Breast epithelium (tissue), 4 donors: ENCODE data around the gene COL25A1. TPM values are rescaled to one million over a fixed set of nuclear protein-coding genes. Genes with fewer than 3 reads are reported as not detected.

Experiments
- DNase-seq, 2 donors: peaks; one replicate each; pipeline ENCODE4 v3.0.0-alpha.2; 2019; ENCODE audit warnings: low spot score in 2 of 2
- H3K27ac ChIP-seq, 2 donors: fragments of 200-600 bp; sonication (generic) in 1 of 2; one replicate each; pipeline ENCODE4 v1.5.1; 2016 to 2019; ENCODE audit warnings: mild to moderate bottlenecking in 1 of 2
- H3K27me3 ChIP-seq, 2 donors: fragments of 200-600 bp; sonication (generic) in 1 of 2; one replicate each; pipeline versions ENCODE4 v1.5.1 to v1.6.0; 2017 to 2019; ENCODE audit warnings: control low read depth in 1 of 2, mild to moderate bottlenecking in 1 of 2
- H3K36me3 ChIP-seq: fragments of 200-600 bp; one replicate; pipeline ENCODE4 v1.5.1; 2019
- H3K4me1 ChIP-seq, 2 donors: fragments of 200-600 bp; sonication (generic); one replicate each; pipeline ENCODE4 v1.5.1; 2016 to 2019; ENCODE audit warnings: control low read depth in 1 of 2
- H3K4me3 ChIP-seq, 3 donors: fragments of 200-600 bp; sonication (generic); 1 replicate in 2 of 3; 2 replicates in 1 of 3; pipeline ENCODE4 v1.5.1; 2016 to 2019; ENCODE audit warnings: mild to moderate bottlenecking in 3 of 3, moderate library complexity in 2 of 3
- H3K9me3 ChIP-seq, 2 donors: fragments of 200-600 bp; sonication (generic) in 1 of 2; one replicate each; pipeline ENCODE4 v1.5.1; 2016 to 2019; ENCODE audit warnings: control low read depth in 1 of 2
- POLR2A ChIP-seq: fragments of 450-650 bp; IDR thresholded peaks from one replicate; pipeline ENCODE4 v1.6.1; 2016; ENCODE audit warnings: antibody characterized with exemption, mild to moderate bottlenecking, moderate library complexity
- POLR2AphosphoS5 ChIP-seq, 3 donors: sonication (generic); formaldehyde crosslinking; IDR thresholded peaks; one replicate each; pipeline ENCODE4 v1.6.1; 2017; ENCODE audit warnings: antibody characterized with exemption in 3 of 3
- intact Hi-C: fragments of 100-400 bp; cut with DNase I; formaldehyde crosslinking; loops from one replicate; pipeline ENCODE4 v1.15.1; 2023; ENCODE audit warnings: low total_unique reads
- total RNA-seq, 3 donors: library from RNA; depleted of rRNA; stranded (reverse); fragments of >200 nt; gene quantifications; one replicate each; pipeline ENCODE4 v1.1.0, GENCODE V29; 2016
- TF ChIP-seq, protein P1 (sequence below), 3 donors: fragments of 450-650 bp; IDR thresholded peaks; one replicate each; pipeline ENCODE4 v1.5.1; 2016 to 2017; ENCODE audit warnings: antibody characterized with exemption in 3 of 3, mild to moderate bottlenecking in 3 of 3, moderate library complexity in 3 of 3

Gene COL25A1
- total RNA-seq, 3 donors from 2014 or later: 2.6 to 11.0 (median 2.8) TPM

DNA sequence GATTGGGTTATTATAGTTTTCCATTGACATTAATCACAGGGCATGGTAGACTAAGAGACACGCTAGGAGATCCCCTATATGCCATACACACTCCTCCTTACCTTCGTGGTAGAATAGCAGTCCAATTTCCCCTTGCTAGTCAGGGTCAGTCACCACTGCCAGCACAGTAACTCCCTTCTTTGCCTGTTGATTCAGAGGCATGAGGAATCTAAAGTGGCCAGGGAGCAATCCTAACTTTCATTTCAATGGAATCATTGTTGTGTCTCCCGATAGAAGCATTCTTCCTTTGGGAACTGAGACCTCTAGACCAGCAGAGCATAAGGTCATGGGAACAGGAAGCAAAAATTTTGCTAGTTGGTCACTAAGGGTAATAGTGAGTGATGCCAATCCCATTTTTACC lies 51.1 kb downstream of the COL25A1 start:
- intact Hi-C loops: loop anchor here (5.0 kb wide), 1 partner anchor 794 kb away; no protein-coding TSS in a partner anchor
- no peaks in the 10 kb centered on the region for H3K27me3 ChIP-seq
- TF ChIP-seq, protein P1, sequence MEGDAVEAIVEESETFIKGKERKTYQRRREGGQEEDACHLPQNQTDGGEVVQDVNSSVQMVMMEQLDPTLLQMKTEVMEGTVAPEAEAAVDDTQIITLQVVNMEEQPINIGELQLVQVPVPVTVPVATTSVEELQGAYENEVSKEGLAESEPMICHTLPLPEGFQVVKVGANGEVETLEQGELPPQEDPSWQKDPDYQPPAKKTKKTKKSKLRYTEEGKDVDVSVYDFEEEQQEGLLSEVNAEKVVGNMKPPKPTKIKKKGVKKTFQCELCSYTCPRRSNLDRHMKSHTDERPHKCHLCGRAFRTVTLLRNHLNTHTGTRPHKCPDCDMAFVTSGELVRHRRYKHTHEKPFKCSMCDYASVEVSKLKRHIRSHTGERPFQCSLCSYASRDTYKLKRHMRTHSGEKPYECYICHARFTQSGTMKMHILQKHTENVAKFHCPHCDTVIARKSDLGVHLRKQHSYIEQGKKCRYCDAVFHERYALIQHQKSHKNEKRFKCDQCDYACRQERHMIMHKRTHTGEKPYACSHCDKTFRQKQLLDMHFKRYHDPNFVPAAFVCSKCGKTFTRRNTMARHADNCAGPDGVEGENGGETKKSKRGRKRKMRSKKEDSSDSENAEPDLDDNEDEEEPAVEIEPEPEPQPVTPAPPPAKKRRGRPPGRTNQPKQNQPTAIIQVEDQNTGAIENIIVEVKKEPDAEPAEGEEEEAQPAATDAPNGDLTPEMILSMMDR (IDR thresholded peaks at IDR 0.05): no peak
- TF ChIP-seq POLR2AphosphoS5 (IDR thresholded peaks at IDR 0.05) (no peak), POLR2A (no peak)
- no peak overlapping the region for H3K4me3 ChIP-seq
- H3K4me1 ChIP-seq: no peaks in the 10 kb centered on the region
- H3K27ac ChIP-seq: no peak overlapping the region
- no peak for DNase-seq
- H3K9me3 ChIP-seq: no peaks in the 10 kb centered on the region
- no peaks in the 10 kb centered on the region for H3K36me3 ChIP-seq

DNA sequence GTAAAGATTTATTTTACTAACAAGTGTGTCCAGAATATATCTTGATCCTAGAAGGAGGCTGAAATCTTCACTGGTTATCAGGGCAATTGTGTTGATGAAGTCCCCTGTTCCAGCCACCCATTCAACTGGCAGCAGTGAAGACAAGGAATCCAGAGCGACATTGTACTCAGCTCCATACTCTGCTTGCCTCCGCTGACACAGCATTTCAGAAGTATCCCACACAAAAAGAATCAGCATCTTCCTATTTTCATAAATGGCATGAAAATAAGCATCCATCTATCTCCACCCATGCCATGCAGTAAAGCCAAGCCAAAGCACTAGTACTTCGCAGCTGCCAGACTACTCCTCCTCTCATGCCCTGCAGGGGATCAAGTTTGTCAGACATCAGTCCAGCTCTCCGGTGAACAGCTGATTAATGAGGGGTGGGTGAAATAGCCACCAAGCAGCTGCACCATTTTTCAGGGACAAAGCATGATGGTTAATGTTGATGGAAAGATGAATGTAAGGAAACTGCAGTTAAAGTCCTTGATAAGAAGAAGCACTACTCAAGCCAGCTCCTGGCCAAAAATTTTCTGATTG lies 54.0 kb downstream of the COL25A1 start:
- TF ChIP-seq POLR2AphosphoS5 (IDR thresholded peaks at IDR 0.05): no peak
- TF ChIP-seq, protein P1 (IDR thresholded peaks at IDR 0.05): no peak
- no peak for TF ChIP-seq POLR2A
- no peaks in the 10 kb centered on the region for H3K4me1 ChIP-seq
- no peaks in the 10 kb centered on the region for H3K9me3 ChIP-seq
- no peak overlapping the region for H3K4me3 ChIP-seq
- no peaks in the 10 kb centered on the region for H3K36me3 ChIP-seq
- DNase-seq: no peak
- no peaks in the 10 kb centered on the region for H3K27me3 ChIP-seq
- no peak overlapping the region for H3K27ac ChIP-seq
- intact Hi-C loops: no loop called here

DNA sequence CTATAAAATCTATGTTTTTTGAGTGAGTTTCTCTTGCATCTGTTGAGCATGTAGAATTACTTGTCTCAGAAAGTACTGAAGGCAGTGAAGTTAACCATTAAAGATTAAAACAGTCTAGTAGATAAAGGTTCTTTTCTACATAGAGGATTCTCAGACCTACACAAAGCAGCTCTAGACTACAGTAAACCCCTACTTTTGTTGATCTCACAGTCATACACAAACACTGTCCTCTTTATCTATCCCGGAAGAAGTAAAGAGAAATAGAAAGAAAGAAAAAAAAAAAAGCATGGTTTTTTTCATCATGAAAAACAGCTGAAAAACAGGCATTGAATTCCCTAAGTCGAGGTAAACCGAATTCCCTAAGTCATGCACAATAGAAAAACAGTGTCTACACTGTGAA lies 58.6 kb downstream of the COL25A1 start:
- TF ChIP-seq POLR2A (no peak), POLR2AphosphoS5 (IDR thresholded peaks at IDR 0.05) (no peak)
- TF ChIP-seq, protein P1 (IDR thresholded peaks at IDR 0.05): no peak

DNA sequence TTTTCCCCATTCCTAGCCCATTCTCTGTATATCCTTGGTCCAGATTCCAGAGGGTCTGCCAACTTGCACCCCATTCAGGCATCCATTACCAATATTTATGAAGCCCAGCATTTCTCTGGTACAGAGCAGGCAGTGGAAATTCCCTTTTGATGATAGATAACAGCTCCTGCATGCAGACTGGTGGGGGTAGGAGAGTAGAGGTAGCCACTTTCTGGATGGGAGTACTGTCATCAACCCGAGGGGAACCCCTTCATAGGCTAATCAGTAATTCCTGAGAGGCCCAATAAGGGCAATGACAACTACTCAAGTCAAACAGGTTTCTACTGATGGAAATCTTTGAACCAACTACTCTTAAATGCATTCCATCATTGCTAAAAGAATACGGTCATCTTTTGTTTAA lies 63.7 kb downstream of the COL25A1 start:
- intact Hi-C loops: no loop called here
- Histone ChIP-seq H3K4me1 (no peaks in the 10 kb centered on the region), H3K36me3 (no peaks in the 10 kb centered on the region), H3K4me3 (no peak overlapping the region), H3K27me3 (no peaks in the 10 kb centered on the region), H3K9me3 (no peaks in the 10 kb centered on the region), H3K27ac (no peak overlapping the region)
- TF ChIP-seq POLR2AphosphoS5 (IDR thresholded peaks at IDR 0.05) (no peak), POLR2A (no peak)
- TF ChIP-seq, protein P1 (IDR thresholded peaks at IDR 0.05): no peak
- DNase-seq: no peak

More for the DNA sequence above, 58.6 kb downstream of the COL25A1 start:
- Histone ChIP-seq H3K9me3 (no peaks in the 10 kb centered on the region), H3K4me3 (no peak overlapping the region), H3K27me3 (no peaks in the 10 kb centered on the region), H3K27ac (no peak overlapping the region), H3K4me1 (no peaks in the 10 kb centered on the region), H3K36me3 (no peaks in the 10 kb centered on the region)
- DNase-seq: no peak
- intact Hi-C loops: no loop called here

DNA sequence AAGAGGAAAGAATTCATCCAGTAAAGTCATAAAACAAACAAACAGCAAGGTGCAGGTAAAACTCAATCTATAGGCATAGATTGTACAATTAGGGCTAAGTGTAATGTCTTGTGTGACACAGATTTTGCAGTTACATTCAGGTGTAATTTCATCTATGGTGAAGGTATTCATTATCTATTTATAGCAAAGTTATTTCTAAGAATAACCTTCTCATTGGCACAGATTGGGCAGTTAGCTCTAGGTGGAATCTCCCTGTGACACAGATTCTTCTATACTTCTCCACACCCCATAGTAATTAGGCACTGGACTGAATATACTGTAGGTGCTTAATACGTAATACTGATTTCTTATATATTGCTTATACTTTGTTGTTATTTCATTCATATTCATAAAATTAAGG lies 66.8 kb downstream of the COL25A1 start:
- no peaks in the 10 kb centered on the region for H3K27me3 ChIP-seq
- TF ChIP-seq, protein P1 (IDR thresholded peaks at IDR 0.05): no peak
- no peak for TF ChIP-seq POLR2AphosphoS5 (IDR thresholded peaks at IDR 0.05)
- no peak for TF ChIP-seq POLR2A
- no peaks in the 10 kb centered on the region for H3K36me3 ChIP-seq
- H3K9me3 ChIP-seq: no peaks in the 10 kb centered on the region
- intact Hi-C loops: no loop called here
- H3K4me1 ChIP-seq: no peaks in the 10 kb centered on the region
- DNase-seq: no peak
- no peak overlapping the region for H3K27ac ChIP-seq
- no peak overlapping the region for H3K4me3 ChIP-seq
